ENCODE data around the gene PIMREG.

The PIMREG gene

GRCh38 chr17:6483507-6483906 lies 39.3 kb downstream of the PIMREG start:
- Histone ChIP-seq H3K36me3 (ENCODE audit: insufficient read depth, low read length) (no peaks in the 10 kb centered on the region), H3K9ac (ENCODE audit: low read depth, low read length, poor library complexity, severe bottlenecking) (no peak overlapping the region), H3K9me2 (replicated peaks; ENCODE audit: low read depth, low read length) (no peaks in the 10 kb centered on the region), H3K27me3 (ENCODE audit: insufficient read depth, low read length, poor library complexity, severe bottlenecking) (no peaks in the 10 kb centered on the region), H3F3A (ENCODE audit: low read depth) (no peaks in the 10 kb centered on the region), H4K20me1 (ENCODE audit: insufficient read depth, low read length, poor library complexity, severe bottlenecking) (no peaks in the 10 kb centered on the region), H3K4me3 (ENCODE audit: low read length, poor library complexity, severe bottlenecking) (no peak overlapping the region), H2AFZ (ENCODE audit: low read length) (no peak overlapping the region), H3K4me1 (ENCODE audit: insufficient read depth, low read length, poor library complexity, severe bottlenecking) (no peaks in the 10 kb centered on the region), H3K79me2 (ENCODE audit: insufficient read depth, low read length) (no peaks in the 10 kb centered on the region), H3K4me2 (ENCODE audit: low read depth, low read length, poor library complexity, severe bottlenecking) (no peak overlapping the region), H3K9me3 (ENCODE audit: insufficient read depth, low read depth, low read length) (no peaks in the 10 kb centered on the region)
- TF ChIP-seq CTCF (conservative IDR thresholded peaks at IDR 0.05; ENCODE audit: low read length) (no peak), EZH2phosphoT487 (IDR thresholded peaks at IDR 0.05; ENCODE audit: borderline replicate concordance) (no peak)

- Histone ChIP-seq H3K27me3 (ENCODE audit: insufficient read depth, low read length, poor library complexity, severe bottlenecking) (no peaks in the 10 kb centered on the region), H3F3A (ENCODE audit: low read depth) (no peaks in the 10 kb centered on the region), H3K9me2 (replicated peaks; ENCODE audit: low read depth, low read length) (no peaks in the 10 kb centered on the region), H4K20me1 (ENCODE audit: insufficient read depth, low read length, poor library complexity, severe bottlenecking) (no peaks in the 10 kb centered on the region), H3K4me2 (ENCODE audit: low read depth, low read length, poor library complexity, severe bottlenecking) (no peak overlapping the region), H3K4me1 (ENCODE audit: insufficient read depth, low read length, poor library complexity, severe bottlenecking) (no peaks in the 10 kb centered on the region), H3K9ac (ENCODE audit: low read depth, low read length, poor library complexity, severe bottlenecking) (no peak overlapping the region), H3K79me2 (ENCODE audit: insufficient read depth, low read length) (no peaks in the 10 kb centered on the region), H2AFZ (ENCODE audit: low read length) (no peak overlapping the region), H3K36me3 (ENCODE audit: insufficient read depth, low read length) (no peaks in the 10 kb centered on the region), H3K9me3 (ENCODE audit: insufficient read depth, low read depth, low read length) (no peaks in the 10 kb centered on the region), H3K4me3 (ENCODE audit: low read length, poor library complexity, severe bottlenecking) (no peak overlapping the region)
- TF ChIP-seq CTCF (conservative IDR thresholded peaks at IDR 0.05; ENCODE audit: low read length) (no peak), EZH2phosphoT487 (IDR thresholded peaks at IDR 0.05; ENCODE audit: borderline replicate concordance) (no peak)
These were observed 41.6 kb downstream of the PIMREG start for GRCh38 chr17:6485646-6486412.

- no peaks in the 10 kb centered on the region for H3K4me1 ChIP-seq (ENCODE audit: insufficient read depth, low read length, poor library complexity, severe bottlenecking)
- H4K20me1 ChIP-seq (ENCODE audit: insufficient read depth, low read length, poor library complexity, severe bottlenecking), result no peaks in the 10 kb centered on the region
- H3K9ac ChIP-seq (ENCODE audit: low read depth, low read length, poor library complexity, severe bottlenecking), result no peak overlapping the region
- TF ChIP-seq CTCF (conservative IDR thresholded peaks at IDR 0.05; ENCODE audit: low read length) (no peak), EZH2phosphoT487 (IDR thresholded peaks at IDR 0.05; ENCODE audit: borderline replicate concordance) (no peak)
- no peak overlapping the region for H3K4me3 ChIP-seq (ENCODE audit: low read length, poor library complexity, severe bottlenecking)
- no peaks in the 10 kb centered on the region for H3K36me3 ChIP-seq (ENCODE audit: insufficient read depth, low read length)
- no peaks in the 10 kb centered on the region for H3K79me2 ChIP-seq (ENCODE audit: insufficient read depth, low read length)
- H3K9me3 ChIP-seq (ENCODE audit: insufficient read depth, low read depth, low read length), result no peaks in the 10 kb centered on the region
- no peaks in the 10 kb centered on the region for H3K27me3 ChIP-seq (ENCODE audit: insufficient read depth, low read length, poor library complexity, severe bottlenecking)
- H3F3A ChIP-seq (ENCODE audit: low read depth), result no peaks in the 10 kb centered on the region
- H3K4me2 ChIP-seq (ENCODE audit: low read depth, low read length, poor library complexity, severe bottlenecking), result no peak overlapping the region
- no peaks in the 10 kb centered on the region for H3K9me2 ChIP-seq (replicated peaks; ENCODE audit: low read depth, low read length)
- no peak overlapping the region for H2AFZ ChIP-seq (ENCODE audit: low read length)
These were observed 43.2 kb downstream of the PIMREG start for GRCh38 chr17:6487251-6488007.

Data from Loucy (cell line).